GM21786 (cell line): ENCODE results near the gene ATF6.
A peak's percentile ranks its signal among the peaks of the same experiment; 100 is the strongest.
"Not testable (repeated sequence)": the region's sequence is repeated elsewhere in the genome, so short reads cannot be mapped to it uniquely, and the experiment has no call there.

Experiments used
- ATAC-seq: cut with Tn5 transposase; IDR thresholded peaks from one replicate; pipeline ENCODE4 v1.9.1; 2021; ENCODE audit not compliant: unreplicated experiment

The ATF6 gene

GRCh38 chr1:161779393-161779792, 13.3 kb downstream of the ATF6 start:
- no peak for ATAC-seq

GRCh38 chr1:161781995-161782394, 15.9 kb downstream of the ATF6 start:
- peak; percentile 59 for ATAC-seq

DNA sequence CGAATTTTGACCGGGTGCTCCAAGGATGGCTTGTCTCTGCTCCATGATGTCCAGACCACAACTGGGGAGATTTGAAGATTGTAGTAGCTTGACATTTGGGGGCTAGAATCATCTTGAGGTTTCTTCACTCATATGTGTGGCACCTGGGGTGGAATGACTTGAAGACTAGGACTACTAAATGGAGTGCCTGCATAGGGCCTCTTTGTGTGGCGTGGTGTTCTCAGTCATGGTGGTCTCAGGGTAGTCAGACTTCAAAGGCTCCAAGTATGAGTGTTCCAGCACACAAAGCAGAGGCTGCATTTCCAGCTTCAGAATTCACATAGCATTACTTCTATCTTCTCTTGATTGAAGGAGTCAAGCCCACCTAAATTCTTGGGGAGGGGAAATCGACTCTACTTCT, 16.8 kb downstream of the ATF6 start:
- no peak for ATAC-seq

DNA sequence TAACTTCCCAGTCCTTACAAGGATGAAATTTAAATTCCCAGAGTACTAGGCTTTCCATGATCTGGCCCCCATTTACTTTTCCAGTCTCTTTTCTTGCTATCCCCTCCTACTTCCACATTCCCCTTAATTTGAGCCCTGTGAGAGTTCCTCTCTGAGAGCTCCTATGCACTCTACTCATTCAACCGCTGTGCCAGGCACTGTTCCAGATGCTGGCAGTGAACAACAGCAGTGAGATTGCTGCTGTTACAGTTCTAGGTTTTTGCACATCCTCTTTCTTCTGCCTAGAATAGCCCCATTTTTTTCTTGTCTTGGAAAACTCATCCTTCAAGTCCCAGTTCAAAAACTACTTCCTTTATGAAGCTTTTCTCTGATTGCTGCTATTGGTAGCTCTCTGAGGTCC, 18.8 kb downstream of the ATF6 start:
- no peak for ATAC-seq

DNA sequence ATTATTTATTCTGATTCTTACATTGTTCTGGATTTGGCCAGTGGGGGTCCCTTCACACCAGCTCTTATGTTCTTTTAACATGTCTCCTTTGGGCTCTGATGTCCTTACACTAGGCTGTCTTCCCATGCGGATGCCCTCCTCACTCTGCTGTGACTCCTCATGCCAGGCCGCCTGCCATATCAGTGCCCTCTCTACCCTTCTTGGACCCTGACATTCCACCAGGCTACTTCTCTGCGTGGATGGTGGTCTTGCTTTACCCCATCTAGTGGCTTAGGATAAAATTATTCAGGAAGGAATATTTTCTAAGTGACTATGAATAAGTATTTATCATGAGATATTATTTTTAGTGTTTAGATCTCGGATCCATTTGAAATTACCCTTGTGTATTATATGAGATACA, 21.2 kb downstream of the ATF6 start:
- ATAC-seq = no peak

DNA sequence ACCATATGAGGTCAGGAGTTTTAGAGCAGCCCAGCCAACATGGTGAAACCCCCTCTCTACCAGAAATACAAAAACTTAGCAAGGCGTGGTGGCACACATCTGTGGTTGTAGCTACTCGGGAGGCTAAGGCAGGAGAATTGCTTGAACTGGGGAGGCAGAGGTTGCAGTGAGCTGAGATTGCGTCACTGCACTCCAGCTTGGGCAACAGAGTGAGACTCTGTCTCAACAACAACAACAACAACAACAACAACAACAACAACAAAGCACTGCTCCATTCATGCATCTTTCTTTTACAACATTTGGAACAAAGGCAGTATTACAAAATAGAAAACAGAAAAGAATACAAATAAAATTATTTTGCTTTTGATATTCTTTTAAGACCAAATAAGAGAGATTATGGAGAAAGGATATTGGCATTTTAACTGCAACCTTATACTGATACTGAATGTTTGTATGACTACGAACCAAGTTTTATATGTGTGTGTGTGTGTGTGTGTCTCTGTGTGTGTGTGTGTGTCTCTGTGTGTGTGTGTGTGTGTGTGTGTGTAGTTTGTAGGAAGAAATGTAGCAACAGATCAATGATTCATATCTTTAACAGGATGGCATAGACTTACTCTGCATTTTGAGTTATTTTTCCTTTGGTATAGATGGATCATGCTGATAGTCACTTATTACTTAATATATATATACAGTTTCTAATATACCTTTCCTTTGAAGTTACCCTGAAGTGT, 24.6 kb downstream of the ATF6 start:
- ATAC-seq = no peak

GRCh38 chr1:161791904-161792655, 26.0 kb downstream of the ATF6 start:
- ATAC-seq = no peak

DNA sequence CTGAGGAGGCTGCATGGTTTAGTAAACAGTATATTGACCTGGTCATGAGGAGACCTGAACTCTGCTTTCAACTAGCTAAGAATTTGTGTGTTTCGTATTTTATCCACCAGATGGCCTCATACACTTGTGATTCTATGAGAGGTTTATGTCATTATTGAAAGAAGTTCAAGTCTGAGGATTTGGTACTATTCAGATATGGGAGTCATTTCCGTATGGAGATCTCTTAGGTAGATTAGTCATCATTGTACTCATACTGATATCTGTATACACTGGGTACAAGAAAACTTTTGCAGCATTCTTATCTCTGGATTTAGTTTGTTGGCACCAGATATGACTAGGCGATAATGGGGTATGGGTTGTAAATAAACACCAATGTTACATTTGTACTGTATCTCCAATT, 26.6 kb downstream of the ATF6 start:
- peak; percentile 56 for ATAC-seq

DNA sequence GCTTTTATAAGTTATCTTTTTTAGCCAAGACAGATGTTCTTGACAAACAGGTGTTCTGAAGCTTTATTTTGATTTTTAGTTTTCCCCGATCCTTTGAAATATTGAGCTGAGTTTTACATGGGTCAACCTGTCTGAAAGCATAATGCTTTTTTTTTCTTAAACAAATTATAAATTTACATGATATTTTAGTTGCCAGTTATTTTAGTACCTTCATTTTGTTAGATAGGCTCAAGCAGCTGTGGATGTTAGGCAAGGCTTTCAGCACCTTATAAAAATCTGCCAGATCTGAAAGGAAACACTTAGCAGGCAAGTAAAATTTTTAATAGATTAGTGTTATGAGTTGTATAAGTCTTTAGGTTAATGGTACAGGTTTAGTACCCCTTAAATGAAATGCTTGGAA, 33.7 kb downstream of the ATF6 start:
- no peak for ATAC-seq

DNA sequence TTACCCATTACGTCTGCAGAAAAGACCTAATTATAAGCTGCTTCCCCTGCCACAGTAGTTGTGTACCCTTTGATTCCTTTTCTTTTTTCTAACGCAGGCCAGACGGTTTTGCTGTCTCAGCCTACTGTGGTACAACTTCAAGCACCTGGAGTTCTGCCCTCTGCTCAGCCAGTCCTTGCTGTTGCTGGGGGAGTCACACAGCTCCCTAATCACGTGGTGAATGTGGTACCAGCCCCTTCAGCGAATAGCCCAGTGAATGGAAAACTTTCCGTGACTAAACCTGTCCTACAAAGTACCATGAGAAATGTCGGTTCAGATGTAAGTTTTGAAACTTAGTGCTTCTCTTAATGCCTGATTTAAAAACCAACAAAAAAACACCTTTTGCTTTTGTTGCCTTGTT, 35.8 kb downstream of the ATF6 start:
- ATAC-seq = no peak

- ATAC-seq = no peak
These were observed 37.1 kb downstream of the ATF6 start for GRCh38 chr1:161803181-161803580.

DNA sequence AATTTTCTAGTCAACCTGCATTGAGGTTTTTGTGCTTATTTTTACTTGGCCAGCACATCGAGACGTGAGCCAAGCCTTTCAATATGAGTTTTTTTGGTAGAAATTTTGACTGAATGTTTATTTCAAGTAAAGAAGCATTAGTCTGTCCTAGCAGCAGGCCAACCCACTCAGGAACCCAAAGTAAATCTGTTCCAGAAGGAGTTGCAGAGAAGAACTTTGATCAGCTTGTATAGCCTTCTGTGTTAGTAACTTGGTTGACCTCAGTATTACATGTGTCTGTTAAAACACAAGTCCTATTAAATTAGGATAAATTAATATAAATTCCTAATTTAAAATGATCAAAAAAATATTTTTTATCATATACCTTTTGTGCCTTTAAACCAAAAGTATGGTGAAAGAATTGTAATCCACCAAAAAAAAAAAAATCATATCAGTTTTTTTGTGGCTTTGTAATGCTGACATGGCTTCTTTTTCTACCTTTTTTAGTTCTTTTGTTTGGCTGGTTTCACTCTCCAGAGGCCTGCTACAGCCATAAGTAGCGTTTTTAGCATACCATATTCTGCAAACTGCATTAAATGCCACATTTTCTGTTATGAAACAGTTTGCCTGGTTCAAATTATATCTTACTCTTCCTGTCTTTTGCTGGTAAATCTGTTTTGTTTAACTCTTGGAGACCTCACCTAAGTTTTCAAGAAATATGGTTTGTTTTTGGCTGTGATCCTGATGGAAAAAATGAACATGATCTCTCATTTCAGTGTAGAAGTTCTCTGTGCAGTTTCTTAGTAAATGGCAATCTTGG, 39.5 kb downstream of the ATF6 start:
- no peak for ATAC-seq

DNA sequence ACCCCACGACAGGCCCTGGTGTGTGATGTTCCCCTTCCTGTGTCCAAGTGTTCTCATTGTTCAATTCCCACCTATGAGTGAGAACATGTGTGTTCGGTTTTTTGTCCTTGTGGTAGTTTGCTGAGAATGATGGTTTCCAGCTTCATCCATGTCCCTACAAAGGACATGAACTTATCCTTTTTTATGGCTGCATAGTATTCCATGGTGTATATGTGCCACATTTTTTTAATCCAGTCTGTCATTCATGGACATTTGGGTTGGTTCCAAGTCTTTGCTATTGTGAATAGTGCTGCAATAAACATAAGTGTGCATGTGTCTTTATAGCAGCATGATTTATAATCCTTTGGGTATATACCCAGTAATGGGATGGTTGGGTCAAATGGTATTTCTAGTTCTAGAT, 43.1 kb downstream of the ATF6 start:
- not testable (repeated sequence) for ATAC-seq

- not testable (repeated sequence) for ATAC-seq
These were observed 43.5 kb downstream of the ATF6 start for GRCh38 chr1:161809656-161810055.

DNA sequence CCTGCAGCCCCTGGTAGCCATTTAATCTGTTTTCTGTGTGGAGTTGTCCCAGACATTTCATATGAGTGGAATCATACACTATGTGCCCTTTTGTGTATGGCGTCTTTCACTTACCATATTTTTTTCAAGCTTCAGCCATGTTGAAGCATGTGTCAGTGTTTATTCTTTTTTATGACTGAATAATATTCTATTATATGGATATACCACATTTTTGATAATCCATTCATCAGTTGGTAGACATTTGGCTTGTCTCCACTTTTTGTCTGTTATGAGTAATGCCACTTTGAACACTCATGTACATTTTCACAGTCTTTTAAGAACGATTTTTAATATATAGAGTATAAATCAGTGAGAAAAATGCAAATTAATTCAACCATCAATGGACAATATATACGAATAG, 44.7 kb downstream of the ATF6 start:
- no peak for ATAC-seq

DNA sequence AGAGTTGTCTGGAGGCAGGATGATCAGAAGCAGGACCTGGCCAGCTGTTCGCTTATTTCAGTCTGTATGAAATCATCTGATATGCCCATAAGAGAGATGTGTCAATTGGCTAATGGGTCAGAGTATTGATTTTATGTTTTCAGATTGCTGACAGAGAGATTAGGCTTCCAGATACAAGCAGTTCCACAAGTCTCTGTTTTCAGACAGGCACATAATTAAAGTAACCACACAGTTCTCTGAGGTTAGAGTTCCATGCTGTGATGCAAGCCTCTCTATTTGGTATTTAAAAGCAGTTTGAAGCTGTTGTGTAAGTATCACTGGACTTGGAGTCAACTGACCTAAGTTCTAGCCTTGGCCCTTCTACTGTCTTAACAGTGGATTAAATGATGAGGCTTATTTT, 50.1 kb downstream of the ATF6 start:
- ATAC-seq = no peak

DNA sequence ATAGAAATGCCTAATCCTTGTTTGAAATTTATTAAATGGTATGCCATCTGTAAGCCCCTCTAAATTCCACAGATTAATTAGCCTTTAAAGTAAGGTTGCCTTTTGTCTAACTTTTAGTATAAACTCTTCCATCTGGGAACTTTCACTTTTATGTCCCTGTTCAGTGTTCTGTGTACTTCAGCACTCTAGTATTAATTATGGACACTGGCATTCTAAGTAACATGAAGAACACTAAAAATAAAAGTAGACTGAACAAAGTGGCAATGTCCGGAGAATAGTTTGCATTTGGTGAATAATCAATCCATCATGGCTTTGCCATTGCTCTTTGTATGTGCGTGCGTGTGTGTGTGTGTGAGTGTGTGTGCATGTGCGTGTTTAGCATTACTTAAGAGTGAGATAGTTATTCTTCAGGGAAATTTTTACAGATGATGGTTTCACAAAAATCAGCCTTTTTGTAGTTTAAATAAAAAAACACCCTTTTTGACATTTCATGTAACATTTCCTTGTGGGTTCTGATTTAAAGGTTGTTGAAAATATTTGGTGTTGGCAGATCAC, 51.1 kb downstream of the ATF6 start:
- no peak for ATAC-seq

DNA sequence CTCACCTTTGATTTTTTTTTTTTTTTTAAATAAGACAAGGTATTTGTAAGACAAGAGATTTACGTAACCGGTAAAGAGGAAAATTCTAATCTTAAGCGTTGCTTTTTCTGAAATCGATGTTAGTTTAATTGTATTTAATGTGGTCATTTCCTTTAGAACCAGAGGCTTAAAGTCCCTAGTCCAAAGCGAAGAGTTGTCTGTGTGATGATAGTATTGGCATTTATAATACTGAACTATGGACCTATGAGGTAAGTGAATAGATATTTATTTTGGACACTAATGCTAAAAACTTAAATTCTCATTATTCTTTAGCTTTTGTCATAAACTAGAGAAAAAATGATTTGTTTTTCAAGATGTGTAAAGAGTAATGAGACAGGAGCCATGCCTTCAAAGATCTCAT, 54.8 kb downstream of the ATF6 start:
- no peak for ATAC-seq

GRCh38 chr1:161824618-161825017, 58.5 kb downstream of the ATF6 start:
- no peak for ATAC-seq

GRCh38 chr1:161825831-161826230, 59.7 kb downstream of the ATF6 start:
- ATAC-seq = no peak

GRCh38 chr1:161826478-161826877, 60.4 kb downstream of the ATF6 start:
- ATAC-seq = no peak

- ATAC-seq = no peak
These were observed 61.7 kb downstream of the ATF6 start for GRCh38 chr1:161827786-161828185.
